ENCODE measurements around the gene SERPINB11.

Gene SERPINB11

DNA sequence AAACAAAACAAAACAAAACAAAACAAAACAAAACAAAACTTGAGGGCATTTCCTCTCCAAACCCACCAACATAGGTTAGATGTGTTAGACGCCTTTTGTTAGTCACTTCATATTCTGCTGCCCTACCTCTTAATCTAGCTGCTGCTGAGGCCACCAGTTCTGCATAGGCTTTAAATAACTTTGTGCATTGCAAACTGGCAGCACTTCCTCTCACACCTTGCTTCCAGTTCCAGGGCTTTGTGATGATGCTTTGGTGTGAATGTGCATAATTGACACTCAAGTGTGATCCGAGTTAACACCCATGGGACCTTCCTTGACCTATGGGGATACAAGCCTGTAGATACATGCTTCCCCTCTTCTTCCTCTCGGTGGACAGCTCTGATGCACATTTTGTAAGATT is 2.3 kb upstream of the SERPINB11 start:
- Histone ChIP-seq H3K27me3 (ENCODE audit: insufficient read depth, poor library complexity, severe bottlenecking) (no peaks in the 10 kb centered on the region), H3K36me3 (ENCODE audit: low read depth) (no peaks in the 10 kb centered on the region), H3K27ac (ENCODE audit: poor library complexity, severe bottlenecking) (no peak overlapping the region), H3K4me1 (ENCODE audit: insufficient read depth, poor library complexity, severe bottlenecking) (no peaks in the 10 kb centered on the region), H3K4me3 (ENCODE audit: severe bottlenecking) (no peak overlapping the region), H3K9me3 (ENCODE audit: severe bottlenecking) (no peaks in the 10 kb centered on the region)
- TF ChIP-seq, protein P1, sequence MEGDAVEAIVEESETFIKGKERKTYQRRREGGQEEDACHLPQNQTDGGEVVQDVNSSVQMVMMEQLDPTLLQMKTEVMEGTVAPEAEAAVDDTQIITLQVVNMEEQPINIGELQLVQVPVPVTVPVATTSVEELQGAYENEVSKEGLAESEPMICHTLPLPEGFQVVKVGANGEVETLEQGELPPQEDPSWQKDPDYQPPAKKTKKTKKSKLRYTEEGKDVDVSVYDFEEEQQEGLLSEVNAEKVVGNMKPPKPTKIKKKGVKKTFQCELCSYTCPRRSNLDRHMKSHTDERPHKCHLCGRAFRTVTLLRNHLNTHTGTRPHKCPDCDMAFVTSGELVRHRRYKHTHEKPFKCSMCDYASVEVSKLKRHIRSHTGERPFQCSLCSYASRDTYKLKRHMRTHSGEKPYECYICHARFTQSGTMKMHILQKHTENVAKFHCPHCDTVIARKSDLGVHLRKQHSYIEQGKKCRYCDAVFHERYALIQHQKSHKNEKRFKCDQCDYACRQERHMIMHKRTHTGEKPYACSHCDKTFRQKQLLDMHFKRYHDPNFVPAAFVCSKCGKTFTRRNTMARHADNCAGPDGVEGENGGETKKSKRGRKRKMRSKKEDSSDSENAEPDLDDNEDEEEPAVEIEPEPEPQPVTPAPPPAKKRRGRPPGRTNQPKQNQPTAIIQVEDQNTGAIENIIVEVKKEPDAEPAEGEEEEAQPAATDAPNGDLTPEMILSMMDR (IDR thresholded peaks at IDR 0.05; ENCODE audit: poor library complexity, severe bottlenecking): no peak
- DNase-seq (ENCODE audit: low spot score) (no peak), ATAC-seq (ENCODE audit: low read depth) (no peak)

DNA sequence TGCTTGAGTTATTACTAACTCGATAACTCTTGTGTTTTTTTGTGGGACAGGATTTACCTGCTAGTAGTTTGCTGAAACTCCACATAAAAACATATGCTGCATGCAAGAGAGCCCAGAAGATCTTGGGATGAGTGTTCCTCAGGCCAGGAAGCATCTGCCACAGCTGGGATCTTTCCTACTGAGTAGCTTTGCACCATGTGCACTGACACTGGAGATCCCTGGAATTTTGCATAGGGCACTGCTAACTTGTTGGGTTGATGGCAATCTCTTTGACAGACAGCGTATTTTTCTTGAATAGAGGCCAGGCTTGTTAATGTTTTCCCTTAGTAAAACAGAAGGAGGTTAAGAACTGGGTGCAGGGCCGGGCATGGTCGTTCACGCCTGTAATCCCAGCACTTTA is 808 bp upstream of the SERPINB11 start:
- Histone ChIP-seq H3K27me3 (ENCODE audit: insufficient read depth, poor library complexity, severe bottlenecking) (no peaks in the 10 kb centered on the region), H3K36me3 (ENCODE audit: low read depth) (no peaks in the 10 kb centered on the region), H3K9me3 (ENCODE audit: severe bottlenecking) (no peaks in the 10 kb centered on the region), H3K4me1 (ENCODE audit: insufficient read depth, poor library complexity, severe bottlenecking) (no peaks in the 10 kb centered on the region), H3K4me3 (ENCODE audit: severe bottlenecking) (no peak overlapping the region), H3K27ac (ENCODE audit: poor library complexity, severe bottlenecking) (no peak overlapping the region)
- DNase-seq (ENCODE audit: low spot score): no peak
- no peak for ATAC-seq (ENCODE audit: low read depth)
- TF ChIP-seq, protein P1 (IDR thresholded peaks at IDR 0.05; ENCODE audit: poor library complexity, severe bottlenecking): no peak

DNA sequence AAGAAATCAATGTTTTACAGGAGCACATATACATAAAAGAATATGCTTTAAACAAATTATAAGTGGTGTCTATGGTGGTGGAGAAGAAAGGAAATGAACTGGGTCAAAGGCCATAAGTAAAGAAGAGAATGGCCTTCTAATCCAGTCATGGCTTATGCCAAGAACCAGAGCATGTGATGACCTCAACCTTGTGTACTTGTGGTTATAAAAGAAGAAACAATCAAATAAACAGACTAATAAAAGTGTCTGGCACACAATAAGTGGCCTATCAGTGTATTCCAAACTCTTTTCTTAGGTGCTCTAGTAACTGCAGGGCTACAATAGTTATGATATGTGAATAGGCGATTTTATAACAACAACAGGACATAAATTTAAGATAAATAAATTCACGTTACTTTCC is 2.6 kb downstream of the SERPINB11 start:
- ATAC-seq (ENCODE audit: low read depth) (no peak), DNase-seq (ENCODE audit: low spot score) (no peak)
- no peak overlapping the region for H3K27ac ChIP-seq (ENCODE audit: poor library complexity, severe bottlenecking)
- no peaks in the 10 kb centered on the region for H3K9me3 ChIP-seq (ENCODE audit: severe bottlenecking)
- H3K27me3 ChIP-seq (ENCODE audit: insufficient read depth, poor library complexity, severe bottlenecking): no peaks in the 10 kb centered on the region
- H3K4me3 ChIP-seq (ENCODE audit: severe bottlenecking): no peak overlapping the region
- TF ChIP-seq, protein P1 (IDR thresholded peaks at IDR 0.05; ENCODE audit: poor library complexity, severe bottlenecking): no peak
- no peaks in the 10 kb centered on the region for H3K36me3 ChIP-seq (ENCODE audit: low read depth)
- H3K4me1 ChIP-seq (ENCODE audit: insufficient read depth, poor library complexity, severe bottlenecking): no peaks in the 10 kb centered on the region

DNA sequence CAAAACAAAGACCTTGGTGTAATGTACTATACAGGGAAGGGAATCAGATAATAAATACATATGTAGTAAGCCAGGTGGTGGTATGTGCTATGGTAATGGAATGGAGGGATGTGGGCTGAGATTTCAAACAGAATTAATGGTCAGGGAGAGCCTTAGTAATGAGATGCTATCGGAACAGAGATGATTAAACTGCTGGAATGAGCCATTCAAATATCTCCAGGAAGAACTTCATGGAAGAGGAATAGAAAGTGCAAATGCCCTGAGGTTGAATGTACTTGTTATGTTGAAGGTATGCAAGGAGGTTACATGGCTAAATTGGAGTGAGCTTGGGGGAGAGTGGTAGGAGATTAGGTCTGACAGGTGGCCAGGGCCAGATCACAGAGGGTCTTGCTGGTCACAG is 5.1 kb downstream of the SERPINB11 start:
- Histone ChIP-seq H3K27ac (ENCODE audit: poor library complexity, severe bottlenecking) (no peak overlapping the region), H3K4me3 (ENCODE audit: severe bottlenecking) (no peak overlapping the region), H3K36me3 (ENCODE audit: low read depth) (no peaks in the 10 kb centered on the region), H3K9me3 (ENCODE audit: severe bottlenecking) (no peaks in the 10 kb centered on the region), H3K27me3 (ENCODE audit: insufficient read depth, poor library complexity, severe bottlenecking) (no peaks in the 10 kb centered on the region), H3K4me1 (ENCODE audit: insufficient read depth, poor library complexity, severe bottlenecking) (no peaks in the 10 kb centered on the region)
- DNase-seq (ENCODE audit: low spot score) (no peak), ATAC-seq (ENCODE audit: low read depth) (no peak)
- TF ChIP-seq, protein P1 (IDR thresholded peaks at IDR 0.05; ENCODE audit: poor library complexity, severe bottlenecking): no peak

DNA sequence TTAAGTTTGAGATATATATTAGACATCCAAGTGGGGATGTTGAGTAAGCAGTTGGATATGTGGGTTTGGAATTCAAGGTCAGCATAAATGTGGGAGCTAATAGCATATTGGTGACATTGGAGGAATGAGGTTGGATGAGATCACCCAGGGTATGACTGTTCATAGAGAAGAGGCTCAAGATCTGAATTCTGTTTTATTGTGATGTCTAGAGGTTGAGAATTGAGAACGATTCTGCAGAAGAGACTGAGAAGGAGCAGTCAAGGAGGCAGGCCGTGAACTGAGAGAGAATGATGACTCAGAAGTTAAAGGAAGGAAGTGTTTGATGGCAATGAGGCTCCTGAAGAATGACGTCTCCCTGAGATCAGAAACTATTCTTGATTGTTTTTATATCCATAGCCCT is 5.9 kb downstream of the SERPINB11 start:
- Histone ChIP-seq H3K4me3 (ENCODE audit: severe bottlenecking) (no peak overlapping the region), H3K27ac (ENCODE audit: poor library complexity, severe bottlenecking) (no peak overlapping the region), H3K4me1 (ENCODE audit: insufficient read depth, poor library complexity, severe bottlenecking) (no peaks in the 10 kb centered on the region), H3K36me3 (ENCODE audit: low read depth) (no peaks in the 10 kb centered on the region), H3K27me3 (ENCODE audit: insufficient read depth, poor library complexity, severe bottlenecking) (no peaks in the 10 kb centered on the region), H3K9me3 (ENCODE audit: severe bottlenecking) (no peaks in the 10 kb centered on the region)
- DNase-seq (ENCODE audit: low spot score) (no peak), ATAC-seq (ENCODE audit: low read depth) (peak; percentile 14; the same call in 1 of the 3 replicates)
- TF ChIP-seq, protein P1 (IDR thresholded peaks at IDR 0.05; ENCODE audit: poor library complexity, severe bottlenecking): no peak

All from RWPE2 (cell line).